IPS DF 4.7 (cell line): ENCODE data around the gene NELFA.
A peak's percentile ranks its signal among the peaks of the same experiment; 100 is the strongest.

ENCODE experiments used
- DNase-seq: peaks from one replicate; pipeline ENCODE4 v3.0.0-alpha.2; 2013; ENCODE audit warnings: low spot score; ENCODE audit errors: extremely low read depth

NELFA gene

DNA sequence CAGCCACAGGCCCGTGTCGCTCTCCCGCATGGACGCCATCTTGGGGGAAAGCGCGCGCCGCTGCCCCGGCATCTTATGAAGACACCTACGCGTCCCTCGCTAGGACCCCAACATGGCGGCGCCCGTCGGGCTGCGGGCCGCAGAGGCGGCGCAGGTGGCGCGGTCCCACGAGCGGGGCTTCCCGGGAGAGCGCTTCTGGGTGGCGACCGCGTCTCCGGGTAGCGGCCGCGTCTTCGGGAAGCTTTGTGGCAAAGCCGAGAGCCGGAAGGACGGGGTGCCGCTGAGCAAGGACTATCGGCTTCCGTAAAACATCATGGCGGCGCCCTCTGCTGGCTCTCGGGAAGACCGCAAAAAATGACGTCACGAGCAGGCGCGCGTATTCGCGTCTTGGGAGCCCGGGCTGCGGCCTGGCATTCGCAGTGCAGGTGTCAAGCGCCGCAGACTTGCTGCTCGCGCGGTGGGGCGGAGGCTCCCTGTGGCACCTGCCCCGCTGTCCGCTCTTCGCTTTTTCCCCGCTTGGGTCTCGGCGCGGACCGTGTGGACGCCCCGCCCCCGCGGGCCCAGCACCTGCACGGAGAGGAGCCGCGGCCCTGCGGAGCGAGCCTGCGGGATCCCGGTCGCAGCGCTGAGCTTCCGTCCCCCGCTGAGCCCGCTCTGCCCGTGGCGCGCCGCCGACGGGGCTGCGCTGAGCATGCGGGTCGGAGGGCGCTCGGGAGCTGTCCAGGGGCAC, at the start of gene NELFA:
Gene NELFA (minus strand): TSS at position 54 of the 730 bp plus-strand sequence. CDS start 15 bp downstream, at position 39.
- peak; percentile 62 for DNase-seq

DNA sequence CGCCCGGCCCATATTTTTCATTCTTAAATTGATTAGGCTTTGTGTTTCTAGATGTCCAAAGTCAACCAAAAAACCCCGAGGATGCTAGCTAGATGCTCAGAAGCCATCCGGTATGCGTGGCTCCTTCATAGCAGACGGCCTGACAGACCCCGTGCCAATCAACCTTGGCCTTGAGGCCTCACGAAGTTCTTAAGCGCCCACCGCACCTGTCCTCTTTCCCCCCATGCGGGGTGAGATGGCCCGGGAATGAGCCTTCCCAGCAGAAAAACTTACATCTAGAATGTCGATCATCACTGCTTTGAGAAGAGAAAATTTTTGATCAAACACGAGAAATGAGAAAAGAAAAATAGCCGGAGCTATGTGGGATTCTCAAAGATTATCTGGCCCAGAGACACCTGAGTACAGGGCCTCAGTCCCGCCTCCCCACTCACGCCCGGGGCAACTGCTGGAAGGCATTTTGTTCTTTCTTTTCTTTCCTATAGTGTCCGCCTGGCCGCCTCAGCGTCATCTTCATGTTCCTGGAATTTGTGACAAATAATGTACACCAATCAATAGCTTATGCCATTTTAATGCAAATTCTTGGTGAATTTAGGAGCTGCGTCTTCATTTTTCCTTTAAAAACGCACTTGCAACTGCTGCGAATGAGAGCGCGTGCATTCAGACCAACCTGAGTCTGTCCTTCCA, 48.8 kb upstream of the NELFA start:
- no peak for DNase-seq

DNA sequence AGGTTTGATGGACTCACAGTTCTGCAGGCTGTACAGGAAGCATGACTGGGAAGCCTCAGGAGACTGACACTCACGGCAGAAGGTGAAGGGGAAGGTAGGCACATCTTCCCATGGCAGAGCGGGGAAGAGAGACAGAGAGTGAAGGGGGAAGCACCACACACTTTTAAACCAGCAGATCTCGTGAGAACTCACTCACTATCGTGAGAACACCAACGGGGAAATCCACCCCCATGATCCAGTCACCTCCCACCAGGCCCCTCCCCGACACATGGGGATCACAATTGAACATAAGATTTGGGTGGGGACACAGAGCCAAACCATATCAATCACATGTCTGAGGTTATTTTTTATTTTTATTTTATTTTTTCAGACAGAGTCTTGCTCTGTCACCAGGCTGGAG, 45.4 kb upstream of the NELFA start:
- no peak for DNase-seq

DNA sequence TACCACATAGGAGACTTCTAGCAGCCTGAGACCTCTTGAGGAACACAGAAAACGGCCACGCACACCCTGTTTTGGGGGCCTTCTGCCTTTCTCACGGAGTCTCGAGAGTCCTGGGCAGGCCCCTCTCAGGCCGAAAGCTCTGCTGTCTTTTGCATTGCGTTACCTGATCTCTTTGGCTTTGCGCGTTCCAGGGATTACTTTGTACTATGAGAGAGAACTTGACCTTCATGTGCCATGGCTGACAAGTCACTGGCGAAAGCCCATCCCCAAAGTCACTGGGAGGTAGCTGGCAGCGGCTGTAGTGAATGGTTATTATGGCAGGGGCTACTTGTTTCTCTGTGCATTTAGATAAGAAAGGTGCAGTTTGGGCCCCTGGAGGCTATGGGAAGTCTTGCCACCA, 42.3 kb upstream of the NELFA start:
- DNase-seq: no peak

DNA sequence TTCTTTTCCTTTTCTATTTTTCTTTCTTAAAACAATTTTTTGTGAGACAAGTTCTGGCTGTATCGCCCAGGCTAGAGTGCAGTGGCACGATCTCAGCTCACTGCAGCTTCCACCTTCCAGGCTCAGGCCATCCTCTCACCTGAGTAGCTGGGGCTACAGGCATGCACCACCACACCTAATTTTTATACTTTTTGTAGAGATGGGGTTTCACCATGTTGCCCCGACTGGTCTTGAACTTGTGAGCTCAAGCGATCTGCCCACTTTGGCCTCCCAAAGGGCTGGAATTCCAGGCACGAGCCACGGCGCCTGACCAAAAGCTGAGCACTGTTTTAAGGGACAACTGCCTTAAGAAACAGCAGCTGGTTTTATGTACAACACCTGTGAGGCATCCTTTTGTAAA, 41.0 kb upstream of the NELFA start:
- DNase-seq: no peak

DNA sequence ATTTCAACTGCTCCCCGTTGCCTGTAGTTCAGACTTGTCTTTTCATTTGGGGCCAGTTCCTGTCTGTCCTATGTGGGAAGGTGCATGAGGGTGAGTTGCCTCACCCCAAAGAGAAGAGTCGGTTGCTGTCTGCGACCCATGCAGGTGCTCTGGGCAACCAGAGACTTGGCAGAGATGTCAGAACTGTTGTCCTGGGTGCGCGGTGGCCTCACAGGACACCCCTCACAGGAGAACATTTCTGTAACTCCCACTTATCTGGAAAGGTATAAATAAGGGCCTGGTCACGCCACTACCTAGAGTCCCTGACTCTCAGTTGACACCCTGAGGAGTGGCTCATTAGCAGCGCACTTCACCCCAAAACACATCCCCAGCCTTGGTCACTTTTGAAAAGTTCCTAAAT, 40.6 kb upstream of the NELFA start:
- no peak for DNase-seq

DNA sequence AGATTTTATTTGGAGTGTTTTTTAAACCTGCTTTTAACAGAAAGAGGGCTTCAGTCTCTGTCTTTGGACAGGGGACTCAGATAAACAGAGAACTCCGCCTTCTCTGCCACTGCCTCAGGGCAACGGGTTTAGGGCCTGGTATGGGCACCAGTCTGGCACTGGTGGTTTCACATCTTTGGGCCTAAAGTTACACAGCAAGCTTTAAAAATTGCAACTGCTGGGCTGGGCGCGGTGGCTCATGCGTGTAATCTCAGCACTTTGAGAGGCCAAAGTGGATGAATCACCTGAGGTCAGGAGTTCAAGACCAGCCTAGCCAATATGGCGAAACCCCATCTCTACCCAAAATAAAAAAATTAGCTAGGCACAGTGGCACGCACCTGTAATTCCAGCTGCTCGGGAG, 40.1 kb upstream of the NELFA start:
- no peak for DNase-seq

DNA sequence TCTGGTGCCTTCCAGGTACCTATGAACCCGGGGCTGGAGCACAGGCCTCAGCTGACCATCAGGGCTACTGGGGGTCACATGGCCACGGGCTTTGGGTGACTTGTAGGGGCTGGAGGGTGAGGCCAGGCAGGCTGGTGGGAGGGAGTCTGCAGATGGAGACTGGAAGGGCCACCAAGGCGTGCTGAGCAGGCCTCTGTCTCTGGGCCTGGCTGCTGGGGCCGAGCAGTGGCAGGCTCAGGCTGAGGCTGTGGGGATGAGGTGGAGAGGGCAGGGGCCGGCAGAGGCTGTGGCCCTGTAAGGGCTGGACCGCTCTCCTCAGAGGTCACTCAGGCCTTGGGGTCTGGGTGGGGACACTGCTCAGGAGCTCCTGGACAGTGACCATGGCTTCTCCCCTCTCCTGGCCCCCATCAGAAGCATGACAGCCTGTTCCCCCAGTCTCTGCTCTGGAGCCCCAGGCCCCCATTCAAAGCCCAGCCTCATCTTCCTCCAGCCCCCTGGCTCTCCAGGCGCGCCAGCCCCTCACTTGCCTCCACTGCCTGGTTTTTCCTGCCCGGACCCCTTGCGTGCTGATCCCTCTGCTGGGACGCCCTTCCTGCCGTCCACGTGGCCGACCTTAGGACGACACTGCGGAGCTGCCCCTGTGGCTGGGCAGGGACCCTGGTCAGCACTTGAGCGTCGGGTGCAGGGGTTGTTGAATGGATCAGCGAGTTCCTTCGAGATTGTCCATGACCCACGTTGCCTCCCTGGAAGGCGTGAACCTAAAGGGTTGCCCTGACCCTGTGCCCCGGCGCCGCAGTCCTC, 39.2 kb upstream of the NELFA start:
- no peak for DNase-seq

DNA sequence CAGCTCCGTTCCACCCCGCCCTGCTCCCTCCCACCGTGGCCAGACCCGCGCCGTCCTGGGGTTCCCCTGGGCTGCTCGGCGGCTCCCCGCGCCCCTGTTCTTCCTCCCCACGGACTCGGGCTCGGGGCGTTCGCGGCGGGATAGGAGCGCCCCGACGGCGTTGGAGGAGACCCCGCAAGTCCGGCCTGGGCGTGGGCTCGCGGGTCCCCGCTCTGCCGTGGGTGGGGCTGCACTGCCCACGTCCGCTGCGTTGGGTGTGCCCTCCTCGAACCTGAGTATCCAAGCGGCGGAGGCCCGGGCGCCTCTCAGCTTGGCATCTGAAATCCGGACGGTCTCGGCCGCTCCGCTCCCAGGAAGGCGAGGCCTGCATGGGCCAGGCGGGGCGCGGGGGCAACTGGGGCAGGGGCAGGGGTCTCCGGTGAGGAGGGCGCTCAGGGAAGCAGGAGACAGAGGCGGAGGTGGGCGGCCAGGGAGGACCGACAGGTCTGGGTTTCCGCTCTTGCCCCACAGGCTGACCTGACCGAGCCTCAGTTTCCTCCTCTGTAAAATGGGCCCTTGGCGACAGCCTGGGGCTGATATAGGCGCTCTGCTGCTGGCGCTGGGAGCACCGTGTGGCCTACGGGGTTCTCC, 38.4 kb upstream of the NELFA start:
- DNase-seq: no peak

DNA sequence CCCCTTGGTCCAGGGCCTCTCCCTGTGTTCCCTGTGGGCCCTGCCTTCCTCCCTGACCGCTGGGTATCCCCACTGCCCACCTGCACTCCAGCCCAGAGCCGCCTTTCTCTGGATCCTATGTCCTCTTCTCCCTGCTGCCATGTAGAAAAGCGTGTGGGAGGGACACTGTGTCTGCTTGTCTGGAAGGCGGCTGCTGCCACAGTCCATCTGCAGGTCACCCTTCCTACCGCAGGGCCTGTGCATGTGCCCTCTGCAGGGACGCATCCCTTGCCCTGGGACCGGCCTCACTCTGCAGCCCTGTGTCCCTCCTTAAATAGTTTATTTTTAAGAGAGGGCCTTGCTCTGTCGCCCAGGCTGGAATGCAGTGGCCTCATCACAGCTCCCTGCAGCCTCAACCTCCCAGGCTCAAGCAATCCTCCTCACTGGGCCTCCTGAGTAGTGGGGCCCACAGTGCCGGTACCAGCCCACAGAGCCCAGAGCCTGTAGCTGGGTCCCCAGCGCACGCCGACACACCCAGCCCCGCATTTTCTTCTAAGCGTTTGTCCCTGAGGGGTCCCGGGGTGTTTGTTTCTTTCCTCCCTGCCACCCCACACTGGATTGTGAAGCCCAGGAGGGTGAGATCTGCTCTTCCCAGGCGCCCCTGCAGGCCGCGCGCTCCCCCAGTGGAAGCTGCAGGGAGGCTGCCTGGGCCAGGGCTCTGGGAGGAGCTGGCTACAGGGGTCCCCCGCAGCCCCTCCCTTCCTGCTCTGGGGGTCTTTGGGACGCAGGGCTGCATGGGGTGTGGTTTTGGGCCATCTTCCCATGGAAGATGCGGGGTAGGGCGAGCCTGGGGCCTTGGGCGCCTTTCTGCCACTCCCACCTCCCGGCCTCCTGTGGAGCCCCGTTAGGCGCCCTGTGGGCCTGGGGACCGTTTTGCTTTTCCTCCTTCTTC, 37.5 kb upstream of the NELFA start:
- DNase-seq: no peak

DNA sequence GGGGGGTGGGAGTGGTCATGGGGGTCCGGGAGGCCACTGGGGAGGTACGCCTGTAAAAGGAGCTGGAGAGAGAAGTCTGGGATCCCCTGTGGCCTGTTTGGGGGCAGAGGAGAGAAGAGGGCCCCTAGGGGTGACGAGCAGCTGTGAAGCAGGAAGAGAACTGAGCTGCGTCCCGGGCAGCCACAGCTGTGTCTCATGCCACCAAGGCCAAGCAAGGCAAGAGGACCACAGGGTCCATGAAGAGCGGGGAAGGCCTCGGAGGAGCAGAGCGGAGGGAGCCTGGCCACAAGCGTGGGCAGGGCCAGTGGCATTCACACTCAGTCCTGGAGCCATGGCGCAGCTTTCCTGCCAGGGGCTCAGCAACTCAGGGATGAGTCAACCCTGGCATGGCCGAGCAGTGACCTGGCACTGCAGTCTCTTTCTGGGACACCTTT, 36.8 kb upstream of the NELFA start:
- DNase-seq: no peak

DNA sequence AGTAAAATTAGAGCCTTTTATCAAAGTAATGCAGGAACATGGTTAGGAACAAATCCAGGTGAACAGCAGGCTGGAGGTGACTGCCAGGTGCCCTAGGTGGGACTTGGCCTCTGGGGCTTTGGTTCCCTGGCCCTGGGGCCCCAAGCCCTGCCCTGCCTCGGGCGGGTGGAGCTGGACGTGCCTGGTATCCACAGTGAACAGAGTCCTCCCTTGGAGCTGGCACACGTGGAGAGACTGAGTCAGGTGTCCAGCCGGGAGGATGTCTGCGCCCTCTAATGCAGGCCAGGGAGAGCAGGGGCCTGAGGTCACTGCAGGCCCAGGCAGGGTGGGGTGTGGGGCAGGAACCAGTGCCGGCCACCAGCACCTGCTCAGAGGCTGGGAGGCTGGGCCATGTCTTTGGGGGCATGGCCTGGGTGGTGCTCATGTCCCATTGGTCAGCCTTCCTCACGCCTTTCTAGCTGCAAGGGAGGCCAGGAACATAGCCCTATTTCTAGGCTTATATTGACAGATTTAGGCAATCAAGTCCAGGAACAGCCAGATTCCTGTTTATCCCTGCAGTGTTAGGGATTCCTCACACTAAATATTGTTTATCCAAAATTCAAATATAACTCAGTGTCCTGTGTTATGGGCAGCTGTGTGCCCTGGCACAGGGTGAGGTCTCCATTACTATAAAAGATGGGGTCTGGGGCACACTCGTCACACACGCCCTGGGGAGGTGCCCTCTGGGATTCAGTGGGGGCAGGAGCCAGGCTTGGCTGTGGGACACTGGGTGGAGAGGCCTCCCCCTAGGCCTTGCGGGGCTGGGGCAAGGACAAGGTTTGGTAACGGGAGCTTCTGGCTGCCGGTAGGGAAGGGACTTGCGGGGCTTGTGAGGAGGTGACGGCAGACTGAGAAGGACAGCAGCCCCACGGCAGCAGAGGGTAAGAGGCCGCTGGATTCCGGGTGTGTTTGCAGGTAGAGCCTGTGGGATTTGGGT, 36.1 kb upstream of the NELFA start:
- no peak for DNase-seq

DNA sequence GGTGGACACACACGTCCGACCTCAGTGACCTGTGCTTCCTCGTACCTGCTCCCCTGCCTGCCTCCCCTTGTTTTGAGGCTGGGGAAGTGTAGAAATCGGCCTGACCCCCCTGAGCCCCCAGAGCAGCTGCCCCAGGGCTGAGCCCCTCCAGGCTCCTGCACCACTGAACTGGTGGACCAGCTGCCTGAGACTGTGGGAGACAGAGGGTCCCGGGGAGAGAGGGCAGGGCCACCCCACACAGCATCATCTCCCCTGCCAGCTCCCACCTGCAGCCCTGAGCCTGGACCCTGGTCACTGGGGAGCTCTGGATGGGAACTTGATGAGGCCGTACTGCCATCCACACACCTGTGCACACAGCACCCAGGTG, 35.3 kb upstream of the NELFA start:
- DNase-seq: no peak

DNA sequence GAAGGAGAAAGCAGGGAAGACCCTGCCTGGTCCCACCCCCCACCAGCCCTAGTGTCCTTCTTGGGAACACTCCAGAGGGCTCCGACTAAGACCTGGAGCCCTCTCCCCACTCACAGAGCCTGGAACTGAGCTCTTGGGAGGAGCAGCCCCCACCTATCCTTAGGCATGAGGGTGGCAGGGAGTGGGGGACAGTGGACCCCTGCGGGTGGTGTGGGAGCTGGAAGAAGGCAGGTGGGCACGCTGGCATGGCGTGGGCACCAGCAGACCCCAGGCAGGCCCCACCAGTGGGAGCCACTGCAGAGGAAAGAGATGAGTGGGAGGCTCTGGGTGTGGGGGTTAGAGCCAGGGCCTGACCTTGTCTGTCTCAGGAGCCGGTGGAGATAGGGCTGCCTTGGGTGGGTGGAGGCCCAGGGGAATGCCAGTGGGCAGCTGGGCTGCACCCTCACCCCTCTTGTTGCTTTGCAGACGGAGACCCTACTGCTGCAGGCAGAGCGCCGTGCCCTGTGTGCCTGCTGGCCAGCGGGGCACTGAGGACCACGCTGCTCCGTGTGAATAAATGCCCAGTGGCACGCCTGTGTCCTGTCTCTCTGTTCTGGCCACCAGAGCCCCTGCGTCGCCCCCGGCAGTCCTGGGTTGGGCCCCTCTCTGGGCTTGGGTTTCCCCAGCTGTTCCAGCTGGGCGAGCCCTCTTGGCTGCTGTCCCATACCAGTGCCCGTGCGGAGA, 34.8 kb upstream of the NELFA start:
- no peak for DNase-seq

DNA sequence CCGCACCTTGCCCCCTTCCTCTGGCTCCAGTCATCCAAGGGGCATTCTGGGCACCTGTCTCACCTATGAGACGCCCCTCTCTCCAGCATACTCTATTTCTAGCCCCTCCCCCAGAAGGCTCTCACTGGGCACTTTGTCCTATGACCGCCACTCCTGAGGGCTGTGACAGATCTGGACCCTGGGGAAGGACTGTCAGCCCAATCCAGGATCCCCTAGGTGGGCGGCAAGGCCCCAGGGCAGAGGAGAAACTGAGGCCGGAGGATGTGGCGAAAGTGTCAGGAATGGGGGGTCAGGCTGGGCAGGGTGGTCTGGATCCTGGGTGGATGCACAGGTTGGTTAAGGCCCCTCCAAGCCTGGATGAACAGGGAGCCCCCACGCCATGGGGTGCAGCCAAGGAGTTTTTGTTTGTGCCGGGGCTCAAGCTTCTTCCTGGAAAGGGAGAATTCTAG, 34.2 kb upstream of the NELFA start:
- DNase-seq: no peak

DNA sequence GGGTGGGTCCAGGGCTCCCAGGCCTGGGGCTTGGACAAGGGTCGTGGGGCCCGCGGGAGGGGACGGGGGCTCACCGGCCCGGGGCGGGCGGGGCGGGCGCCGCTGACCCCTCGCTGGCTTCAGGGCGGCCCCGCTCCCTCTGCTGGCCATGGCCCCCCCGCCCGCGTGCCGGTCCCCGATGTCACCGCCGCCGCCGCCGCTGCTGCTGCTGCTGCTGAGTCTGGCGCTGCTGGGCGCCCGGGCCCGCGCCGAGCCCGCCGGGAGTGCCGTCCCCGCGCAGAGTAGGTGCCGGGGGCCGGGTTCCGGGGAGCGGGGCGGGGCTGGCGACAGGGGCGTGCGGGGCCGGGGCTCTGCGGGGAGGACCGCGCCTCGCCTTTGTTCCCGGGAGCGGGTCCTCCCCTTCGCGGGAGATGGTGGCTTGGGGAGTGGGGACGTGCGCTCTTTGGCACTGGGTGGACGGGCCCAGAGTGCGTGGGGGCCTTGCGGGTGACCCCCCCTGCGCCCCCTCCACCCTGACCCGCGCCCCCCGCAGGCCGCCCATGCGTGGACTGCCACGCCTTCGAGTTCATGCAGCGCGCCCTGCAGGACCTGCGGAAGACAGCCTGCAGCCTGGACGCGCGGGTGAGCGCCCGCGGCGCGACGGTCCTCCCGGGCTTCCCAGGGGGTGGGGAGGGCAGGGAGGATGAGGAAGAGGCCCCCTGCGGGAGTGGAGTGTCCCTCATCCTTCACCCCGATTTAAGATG, 33.6 kb upstream of the NELFA start:
- no peak for DNase-seq

DNA sequence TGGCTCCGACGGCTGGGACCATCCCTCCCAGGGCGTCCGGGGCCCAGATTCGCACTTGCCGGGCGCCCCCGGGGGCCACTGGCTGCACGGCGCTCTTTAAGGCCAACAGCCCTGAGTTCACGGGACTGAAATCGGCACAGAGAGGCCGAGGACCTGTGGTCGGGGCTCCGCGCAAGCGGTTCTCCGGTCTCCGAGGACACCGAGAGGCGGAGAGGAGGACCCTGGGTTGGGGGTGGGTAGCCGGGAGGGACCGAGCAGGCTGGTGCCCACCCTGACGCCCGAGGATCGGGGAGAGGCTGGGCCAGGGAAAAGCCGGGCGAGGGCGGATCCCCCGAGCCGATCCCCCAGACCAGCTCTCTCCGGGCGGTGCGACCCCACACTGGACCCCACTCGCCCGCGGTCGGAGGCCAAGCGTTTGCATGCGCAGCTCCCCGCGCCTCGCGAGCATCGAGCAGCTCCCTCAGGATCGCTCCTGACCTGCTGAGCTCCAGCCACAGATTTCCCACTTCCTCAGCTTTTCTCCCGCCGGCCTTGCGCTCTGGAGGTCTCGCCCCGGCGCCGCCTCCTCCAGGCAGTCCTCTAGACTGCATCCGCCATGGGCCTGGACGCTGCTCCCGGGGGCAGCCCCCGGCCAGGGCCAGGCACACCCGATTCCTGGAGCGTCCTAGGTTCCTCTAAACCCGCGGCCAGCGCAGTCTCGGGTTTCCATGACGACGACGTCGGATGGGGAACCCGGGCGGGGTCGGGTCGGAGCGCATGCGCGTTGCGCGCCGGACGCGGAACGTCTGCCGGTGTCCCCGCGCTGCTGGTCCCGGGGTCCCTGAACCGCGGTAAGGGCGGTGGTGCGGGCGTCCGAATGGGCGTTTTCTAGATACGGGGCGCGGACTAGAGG, 32.7 kb upstream of the NELFA start:
- DNase-seq: peak; percentile 53
